H9 (cell line): ENCODE measurements around the gene SORCS2. TPM values are rescaled to one million over a fixed set of nuclear protein-coding genes. Genes with fewer than 3 reads are reported as not detected.

ENCODE experiments used
- DNase-seq: peaks from one replicate; pipeline ENCODE4 v3.0.0-alpha.2; 2017
- H2AFZ ChIP-seq: one replicate; pipeline ENCODE4 v1.6.1; 2013; ENCODE audit warnings: mild to moderate bottlenecking, low read length, control low read depth, moderate library complexity
- H2AK5ac ChIP-seq: 2 replicates; pipeline ENCODE4 v1.6.1; 2013; ENCODE audit warnings: low read length, control low read depth, mixed read lengths; ENCODE audit not compliant: insufficient read length
- H2BK120ac ChIP-seq: one replicate; pipeline ENCODE4 v1.6.1; 2013; ENCODE audit warnings: low read depth, mild to moderate bottlenecking, low read length, control low read depth, inconsistent platforms; ENCODE audit not compliant: poor library complexity, severe bottlenecking
- H2BK12ac ChIP-seq: 2 replicates; pipeline ENCODE4 v1.6.1; 2013; ENCODE audit warnings: low read length, control low read depth, mixed read lengths, low read depth; ENCODE audit not compliant: insufficient read length
- H2BK15ac ChIP-seq: 2 replicates; pipeline ENCODE4 v1.6.1; 2013; ENCODE audit warnings: low read depth, low read length, control low read depth
- H2BK20ac ChIP-seq: one replicate; pipeline ENCODE4 v1.6.1; 2013; ENCODE audit warnings: low read depth, mild to moderate bottlenecking, low read length, control low read depth, inconsistent platforms; ENCODE audit not compliant: poor library complexity, severe bottlenecking
- H2BK5ac ChIP-seq: 2 replicates; pipeline ENCODE4 v1.6.1; 2013; ENCODE audit warnings: low read length, control low read depth, mixed read lengths; ENCODE audit not compliant: insufficient read length
- H3K14ac ChIP-seq: 2 replicates; pipeline ENCODE4 v1.6.1; 2013; ENCODE audit warnings: low read length, control low read depth; ENCODE audit not compliant: insufficient read depth
- H3K18ac ChIP-seq: 2 replicates; pipeline ENCODE4 v1.6.1; 2013; ENCODE audit warnings: low read depth, mild to moderate bottlenecking, mixed read lengths, low read length, control low read depth; ENCODE audit not compliant: insufficient read length
- H3K23ac ChIP-seq: 2 replicates; pipeline ENCODE4 v1.6.1; 2013; ENCODE audit warnings: low read length, control low read depth, mixed read lengths, low read depth; ENCODE audit not compliant: insufficient read length
- H3K23me2 ChIP-seq: 2 replicates; pipeline ENCODE4 v1.6.1; 2013; ENCODE audit warnings: low read depth, mild to moderate bottlenecking, mixed read lengths, low read length, control low read depth; ENCODE audit not compliant: insufficient read length, poor library complexity, severe bottlenecking
- H3K27ac ChIP-seq: 2 replicates; pipeline ENCODE4 v1.5.1; 2013; ENCODE audit warnings: low read length, control low read depth, mixed read lengths, low read depth; ENCODE audit not compliant: insufficient read length
- H3K27me3 ChIP-seq: 2 replicates; pipeline ENCODE4 v1.6.1; 2013; ENCODE audit warnings: low read length, control low read depth, inconsistent platforms; ENCODE audit not compliant: insufficient read depth
- H3K4ac ChIP-seq: 2 replicates; pipeline ENCODE4 v1.6.1; 2013; ENCODE audit warnings: low read depth, mild to moderate bottlenecking, control low read depth, inconsistent platforms, low read length, moderate library complexity
- H3K4me1 ChIP-seq: 2 replicates; pipeline ENCODE4 v1.6.1; 2013; ENCODE audit warnings: low read length, control low read depth, inconsistent platforms; ENCODE audit not compliant: insufficient read depth
- H3K4me2 ChIP-seq: 2 replicates; pipeline ENCODE4 v1.6.1; 2013; ENCODE audit warnings: low read length, control low read depth, mixed read lengths; ENCODE audit not compliant: insufficient read length, insufficient read depth
- H3K56ac ChIP-seq: 2 replicates; pipeline ENCODE4 v1.6.1; 2013; ENCODE audit warnings: low read depth, mild to moderate bottlenecking, mixed read lengths, low read length, control low read depth; ENCODE audit not compliant: insufficient read length
- H3K79me1 ChIP-seq: 2 replicates; pipeline ENCODE4 v1.6.1; 2013; ENCODE audit warnings: low read depth, mild to moderate bottlenecking, moderate library complexity, low read length, control low read depth, inconsistent platforms; ENCODE audit not compliant: insufficient read depth, poor library complexity, severe bottlenecking
- H3K79me2 ChIP-seq: 2 replicates; pipeline ENCODE4 v1.6.1; 2013; ENCODE audit warnings: low read length, control low read depth, inconsistent platforms; ENCODE audit not compliant: insufficient read depth
- H3K9ac ChIP-seq: 2 replicates; pipeline ENCODE4 v1.6.1; 2013; ENCODE audit warnings: low read length, control low read depth, mixed read lengths; ENCODE audit not compliant: insufficient read length; ENCODE audit errors: extremely low read depth
- H3K9me3 ChIP-seq: one replicate; pipeline ENCODE4 v1.6.1; 2013; ENCODE audit warnings: low read depth, low read length, inconsistent platforms; ENCODE audit not compliant: control insufficient read depth
- H3T11ph ChIP-seq: one replicate; pipeline ENCODE4 v1.6.1; 2013; ENCODE audit warnings: mild to moderate bottlenecking, low read length, control low read depth, inconsistent platforms
- H4K20me1 ChIP-seq: one replicate; pipeline ENCODE4 v1.6.1; 2013; ENCODE audit not compliant: control insufficient read depth, insufficient read length, insufficient read depth
- H4K5ac ChIP-seq: 2 replicates; pipeline ENCODE4 v1.6.1; 2013; ENCODE audit warnings: low read depth, mild to moderate bottlenecking, mixed read lengths, low read length, control low read depth; ENCODE audit not compliant: insufficient read length
- H4K8ac ChIP-seq: replicated peaks from 2 replicates; pipeline ENCODE4 v1.6.1; 2013; ENCODE audit warnings: low read length, control low read depth, mixed read lengths, low read depth; ENCODE audit not compliant: insufficient read length
- H4K91ac ChIP-seq: 2 replicates; pipeline ENCODE4 v1.6.1; 2013; ENCODE audit warnings: low read depth, mild to moderate bottlenecking, moderate library complexity, mixed read lengths, low read length, control low read depth; ENCODE audit not compliant: insufficient read length
- H3K27ac Mint-ChIP-seq, 3 experiments: 2 replicates in 2 of 3; 3 replicates in 1 of 3; pipeline ENCODE4 v1.8.0; 2020 to 2021; ENCODE audit warnings: mixed read lengths in 3 of 3, mild to moderate bottlenecking in 1 of 3, moderate library complexity in 1 of 3
- H3K27me3 Mint-ChIP-seq: 2 replicates; pipeline ENCODE4 v1.8.0; 2021; ENCODE audit warnings: low read depth, mild to moderate bottlenecking, moderate library complexity, mixed read lengths
- H3K36me3 Mint-ChIP-seq, 3 experiments: 2 replicates in 2 of 3; 3 replicates in 1 of 3; pipeline ENCODE4 v1.8.0; 2020 to 2021; ENCODE audit warnings: low read depth in 3 of 3, mixed read lengths in 3 of 3; ENCODE audit not compliant: insufficient read depth in 1 of 3
- H3K4me1 Mint-ChIP-seq, 2 experiments: 2 replicates each; pipeline ENCODE4 v1.8.0; 2020; ENCODE audit warnings: mixed read lengths in 2 of 2
- H3K4me3 Mint-ChIP-seq, 2 experiments: 2 replicates in 1 of 2; 3 replicates in 1 of 2; pipeline ENCODE4 v1.8.0; 2020 to 2021; ENCODE audit warnings: mild to moderate bottlenecking in 2 of 2, mixed read lengths in 2 of 2, moderate library complexity in 1 of 2
- H3K9me3 Mint-ChIP-seq, 2 experiments: 2 replicates in 1 of 2; 3 replicates in 1 of 2; pipeline ENCODE4 v1.8.0; 2020; ENCODE audit warnings: mild to moderate bottlenecking in 2 of 2, mixed read lengths in 2 of 2, moderate library complexity in 1 of 2
- CTCF ChIP-seq: fragments of 200-600 bp; sonication (generic); conservative IDR thresholded peaks from 3 replicates; pipeline ENCODE4 v1.8.0; 2021; ENCODE audit warnings: antibody characterized with exemption, mild to moderate bottlenecking
- WGBS: extraction: QIAGEN DNeasy Blood & Tissue Kit; methylation state at CpG from one replicate; pipeline ENCODE4 v1.1.7; 2013; ENCODE audit warnings: missing lambda C conversion rate, low lambda C conversion rate, mixed read lengths; ENCODE audit not compliant: insufficient read length; ENCODE audit errors: extremely low coverage; 5-methylcytosine and 5-hydroxymethylcytosine counted together
- total RNA-seq: library from RNA; stranded (reverse); gene quantifications from 2 replicates; pipeline ENCODE4 v1.2.1, GENCODE V29; 2021

SORCS2 gene
- total RNA-seq, 1 experiment from 2014 or later = 0.57 TPM

GRCh38 chr4:7377223-7377865 lies 185.0 kb downstream of the SORCS2 start:
- H3K23ac ChIP-seq = no peak overlapping the region
- no peak for TF ChIP-seq CTCF
- H3K27ac ChIP-seq = no peak overlapping the region
- Mint-ChIP-seq H3K36me3 (no peaks in the 10 kb centered on the region), H3K4me1 (0 out of 4 replicates have a peak, but pooled peaks cover 0 to 2% of the 10 kb centered on the region in 2 experiments), H3K9me3 (no peaks in the 10 kb centered on the region), H3K27ac (no peak overlapping the region), H3K27me3 (peaks cover 3% of the 10 kb centered on the region), H3K4me3 (no peak overlapping the region)
- H4K20me1 ChIP-seq = no peaks in the 10 kb centered on the region
- no peaks in the 10 kb centered on the region for H3K27me3 ChIP-seq
- no peak overlapping the region for H2BK20ac ChIP-seq
- no peak overlapping the region for H2BK12ac ChIP-seq
- no peak overlapping the region for H3K56ac ChIP-seq
- no peaks in the 10 kb centered on the region for H3K9me3 ChIP-seq
- H4K91ac ChIP-seq = no peak overlapping the region
- H2BK120ac ChIP-seq = no peak overlapping the region
- no peaks in the 10 kb centered on the region for H3K4me1 ChIP-seq
- H3T11ph ChIP-seq = no peak overlapping the region
- H3K14ac ChIP-seq = no peak overlapping the region
- H2AFZ ChIP-seq = no peak overlapping the region
- H3K4me2 ChIP-seq = no peak overlapping the region
- WGBS = no CpG with 5 or more reads among the region's 15 CpGs
- H3K79me2 ChIP-seq = no peaks in the 10 kb centered on the region
- H3K79me1 ChIP-seq = no peaks in the 10 kb centered on the region
- DNase-seq = no peak
- no peak overlapping the region for H2BK15ac ChIP-seq
- no peak overlapping the region for H4K8ac ChIP-seq
- H3K9ac ChIP-seq = no peak overlapping the region
- no peak overlapping the region for H2BK5ac ChIP-seq
- H3K18ac ChIP-seq = no peak overlapping the region
- H3K23me2 ChIP-seq = no peaks in the 10 kb centered on the region
- no peak overlapping the region for H3K4ac ChIP-seq
- H2AK5ac ChIP-seq = no peak overlapping the region
- no peak overlapping the region for H4K5ac ChIP-seq
